Type B pancreatic cell (in vitro differentiated cells): ENCODE results near the gene BNC2. TPM values are rescaled to one million over a fixed set of nuclear protein-coding genes. Genes with fewer than 3 reads are reported as not detected.
A peak's percentile ranks its signal among the peaks of the same experiment; 100 is the strongest.

Experiments used
- DNase-seq: peaks from one replicate; pipeline ENCODE4 v3.0.0; 2021; ENCODE audit warnings: mixed read lengths; ENCODE audit not compliant: unreplicated experiment; ENCODE audit errors: extremely low spot score
- H3K27ac Mint-ChIP-seq: 2 replicates; pipeline ENCODE4 v1.8.0; 2021; ENCODE audit warnings: mild to moderate bottlenecking, mixed read lengths
- H3K27me3 Mint-ChIP-seq: 2 replicates; pipeline ENCODE4 v1.8.0; 2021; ENCODE audit warnings: mixed read lengths
- H3K36me3 Mint-ChIP-seq: 2 replicates; pipeline ENCODE4 v1.8.0; 2021; ENCODE audit warnings: mixed read lengths
- H3K4me1 Mint-ChIP-seq: one replicate; pipeline ENCODE4 v1.8.0; 2021; ENCODE audit warnings: mixed read lengths; ENCODE audit not compliant: unreplicated experiment
- H3K4me3 Mint-ChIP-seq: 2 replicates; pipeline ENCODE4 v1.8.0; 2021; ENCODE audit warnings: mild to moderate bottlenecking, mixed read lengths
- H3K9me3 Mint-ChIP-seq: 2 replicates; pipeline ENCODE4 v1.8.0; 2021; ENCODE audit warnings: mixed read lengths
- CTCF ChIP-seq: fragments of 200-600 bp; sonication (generic); conservative IDR thresholded peaks from 2 replicates; pipeline ENCODE4 v1.5.0; 2021; ENCODE audit warnings: antibody characterized with exemption, mild to moderate bottlenecking
- total RNA-seq: library from RNA; stranded (reverse); gene quantifications from 2 replicates; pipeline ENCODE4 v1.2.1, GENCODE V29; 2021; ENCODE audit warnings: low replicate concordance

Gene BNC2
- total RNA-seq, 1 donor from 2014 or later = 80.9 TPM

- H3K27me3 Mint-ChIP-seq = no peaks in the 10 kb centered on the region
- H3K4me1 Mint-ChIP-seq = peaks cover 26% of the 10 kb centered on the region
- no peak for TF ChIP-seq CTCF
- DNase-seq = no peak
- H3K9me3 Mint-ChIP-seq = no peaks in the 10 kb centered on the region
- H3K27ac Mint-ChIP-seq = no peak overlapping the region
- H3K36me3 Mint-ChIP-seq = peaks cover 4% of the 10 kb centered on the region
- H3K4me3 Mint-ChIP-seq = no peak overlapping the region
These were observed 58.3 kb downstream of the BNC2 start for GRCh38 chr9:16811987-16812685.

- no peaks in the 10 kb centered on the region for H3K27me3 Mint-ChIP-seq
- peaks cover 16% of the 10 kb centered on the region for H3K4me1 Mint-ChIP-seq
- TF ChIP-seq CTCF = no peak
- DNase-seq = no peak
- no peak overlapping the region for H3K4me3 Mint-ChIP-seq
- H3K27ac Mint-ChIP-seq = peak overlapping the region; percentile 68
- H3K9me3 Mint-ChIP-seq = no peaks in the 10 kb centered on the region
- H3K36me3 Mint-ChIP-seq = peaks cover 4% of the 10 kb centered on the region
These were observed 60.4 kb downstream of the BNC2 start for GRCh38 chr9:16809912-16810610.

- TF ChIP-seq CTCF = no peak
- Mint-ChIP-seq H3K27me3 (no peaks in the 10 kb centered on the region), H3K36me3 (peaks cover 2% of the 10 kb centered on the region), H3K27ac (no peak overlapping the region), H3K4me1 (peaks cover 26% of the 10 kb centered on the region), H3K9me3 (no peaks in the 10 kb centered on the region), H3K4me3 (no peak overlapping the region)
- no peak for DNase-seq
These were observed 63.8 kb downstream of the BNC2 start for GRCh38 chr9:16806674-16807073.

GRCh38 chr9:16803648-16804047 lies 66.8 kb downstream of the BNC2 start:
- Mint-ChIP-seq H3K4me3 (no peak overlapping the region), H3K27ac (no peak overlapping the region)
- no peak for DNase-seq

GRCh38 chr9:16801871-16802466 lies 68.5 kb downstream of the BNC2 start:
- no peak for DNase-seq
- Mint-ChIP-seq H3K27ac (no peak overlapping the region), H3K9me3 (no peaks in the 10 kb centered on the region), H3K4me1 (peaks cover 19% of the 10 kb centered on the region), H3K27me3 (no peaks in the 10 kb centered on the region), H3K36me3 (no peaks in the 10 kb centered on the region), H3K4me3 (no peak overlapping the region)
- TF ChIP-seq CTCF = no peak

More at GRCh38 chr9:16803648-16804047, 66.8 kb downstream of the BNC2 start:
- Mint-ChIP-seq H3K36me3 (no peaks in the 10 kb centered on the region), H3K9me3 (no peaks in the 10 kb centered on the region), H3K4me1 (peaks cover 15% of the 10 kb centered on the region), H3K27me3 (no peaks in the 10 kb centered on the region)
- no peak for TF ChIP-seq CTCF
